K562 (cell line): ENCODE measurements around the gene TSPOAP1. TPM values are rescaled to one million over a fixed set of nuclear protein-coding genes. Genes with fewer than 3 reads are reported as not detected.

Experiments
- ARID1B ChIP-seq: fragments of 450-650 bp; IDR thresholded peaks from 2 replicates; pipeline ENCODE4 v1.6.1; 2016; ENCODE audit warnings: antibody characterized with exemption, mild to moderate bottlenecking, inconsistent platforms
- BCL6 ChIP-seq: fragments of 250-450 bp; sonication (Bioruptor Pico); IDR thresholded peaks from 2 replicates; pipeline ENCODE4 v1.4.0; 2020
- CBX2 ChIP-seq: fragments of 200-600 bp; sonication (generic); IDR thresholded peaks from one replicate; pipeline ENCODE4 v1.6.1; 2012; ENCODE audit warnings: mild to moderate bottlenecking, low read length, inconsistent platforms; ENCODE audit not compliant: insufficient read depth, poor library complexity, severe bottlenecking
- CREB1 ChIP-seq, 2 experiments: sonication (generic) in 1 of 2; formaldehyde crosslinking in 1 of 2; IDR thresholded peaks; 2 replicates each; pipeline versions ENCODE4 v1.6.1 to v1.8.0; 2012 to 2022; ENCODE audit warnings: inconsistent platforms in 1 of 2, mild to moderate bottlenecking in 1 of 2, missing genetic modification reagents in 1 of 2, moderate library complexity in 1 of 2
- CXXC5 ChIP-seq: fragments of 250-450 bp; sonication (Bioruptor Pico); IDR thresholded peaks from 2 replicates; pipeline ENCODE4 v1.8.0; 2022; ENCODE audit warnings: inconsistent platforms, mild to moderate bottlenecking, moderate library complexity
- GATA2 ChIP-seq: sonication (generic); formaldehyde crosslinking; IDR thresholded peaks from 2 replicates; pipeline ENCODE4 v1.4.0; 2020; ENCODE audit warnings: mild to moderate bottlenecking, missing genetic modification reagents
- HDAC2 ChIP-seq: fragments of 450-650 bp; IDR thresholded peaks from 2 replicates; pipeline ENCODE4 v1.6.1; 2016; ENCODE audit warnings: mild to moderate bottlenecking
- HDAC3 ChIP-seq: fragments of 450-650 bp; IDR thresholded peaks from 2 replicates; pipeline ENCODE4 v1.6.1; 2018; ENCODE audit warnings: borderline replicate concordance, mild to moderate bottlenecking, moderate library complexity; ENCODE audit not compliant: partially characterized antibody
- HDAC6 ChIP-seq: IDR thresholded peaks from 2 replicates; pipeline ENCODE4 v1.6.1; 2012; ENCODE audit warnings: low read depth, mild to moderate bottlenecking, control low read depth, inconsistent platforms, low read length, moderate library complexity
- HDGF ChIP-seq: fragments of 450-650 bp; IDR thresholded peaks from 2 replicates; pipeline ENCODE4 v1.6.1; 2016
- KLF1 ChIP-seq: fragments of 450-650 bp; IDR thresholded peaks from 2 replicates; pipeline ENCODE4 v1.6.1; 2016; ENCODE audit warnings: missing genetic modification characterization, missing compliant biosample characterization
- NR2F6 ChIP-seq: fragments of 450-650 bp; formaldehyde crosslinking; IDR thresholded peaks from 2 replicates; pipeline ENCODE4 v1.4.0; 2020; ENCODE audit warnings: mild to moderate bottlenecking
- RFX5 ChIP-seq: IDR thresholded peaks from 2 replicates; pipeline ENCODE4 v1.6.1; 2011; ENCODE audit warnings: low read depth, mild to moderate bottlenecking, improper control_type of control experiment, low read length
- SMAD1 ChIP-seq: fragments of 150-350 bp; IDR thresholded peaks from 2 replicates; pipeline ENCODE4 v1.6.1; 2014; ENCODE audit warnings: low read length, low read depth; ENCODE audit not compliant: partially characterized antibody
- TRIM28 ChIP-seq: fragments of 450-650 bp; IDR thresholded peaks from 2 replicates; pipeline ENCODE4 v1.6.1; 2017
- ZC3H4 ChIP-seq: sonication (generic); formaldehyde crosslinking; IDR thresholded peaks from 2 replicates; pipeline ENCODE4 v1.9.0; 2021; ENCODE audit warnings: missing genetic modification reagents, borderline replicate concordance
- ZNF133 ChIP-seq: fragments of 250-450 bp; sonication (Bioruptor Pico); IDR thresholded peaks from 2 replicates; pipeline ENCODE4 v1.4.0; 2020; ENCODE audit warnings: mild to moderate bottlenecking
- ZNF197 ChIP-seq: fragments of 200-800 bp; sonication (Bioruptor generic); IDR thresholded peaks from 2 replicates; pipeline ENCODE4 v1.6.1; 2016; ENCODE audit warnings: low read depth, missing genetic modification characterization, missing compliant biosample characterization
- ZNF764 ChIP-seq: fragments of 250-450 bp; sonication (Bioruptor Pico); IDR thresholded peaks from 2 replicates; pipeline ENCODE4 v1.4.0; 2020; ENCODE audit warnings: low read depth, mild to moderate bottlenecking, moderate library complexity
- polyA plus RNA-seq, 8 experiments: library from polyadenylated mRNA; depleted of rRNA in 4 of 8; stranded (reverse) in 5 of 8; unstranded in 3 of 8; fragments of >200 nt; fragmentation: Nextera tagmentation in 2 of 8; fragmentation: Illumina TruSeq in 1 of 8; extraction: Ambion mirVana in 2 of 8; extraction: Trizol in 1 of 8; gene quantifications; 2 replicates each; pipeline versions ENCODE4 v1.2.1 to v1.2.3, GENCODE V29; 2011 to 2014; ENCODE audit warnings: inconsistent platforms in 1 of 8, missing spikeins in 1 of 8
- total RNA-seq, 7 experiments: library from RNA; depleted of rRNA in 6 of 7; stranded (reverse); fragments of >200 nt in 6 of 7; fragmentation: Illumina TruSeq in 2 of 7; extraction: Trizol in 2 of 7; gene quantifications; 2 replicates each; pipeline versions ENCODE4 v1.2.1 to v1.2.3, GENCODE V29; 2011 to 2021; ENCODE audit warnings: low replicate concordance in 1 of 7
- TF ChIP-seq, protein P1 (sequence below): conservative IDR thresholded peaks from 2 replicates; pipeline ENCODE4 v1.6.1; 2011; ENCODE audit warnings: low read depth, mild to moderate bottlenecking, low read length; ENCODE audit not compliant: control insufficient read depth
- TF ChIP-seq, protein P2 (sequence below): fragments of 250-450 bp; sonication (Bioruptor Pico); IDR thresholded peaks from 2 replicates; pipeline ENCODE4 v1.5.0; 2022; ENCODE audit warnings: mild to moderate bottlenecking
- TF ChIP-seq, protein P3 (sequence below), 2 experiments: fragments of 450-650 bp in 1 of 2; IDR thresholded peaks; 2 replicates each; pipeline ENCODE4 v1.6.1; 2011 to 2017; ENCODE audit warnings: low read depth in 2 of 2, antibody characterized with exemption in 1 of 2, borderline replicate concordance in 1 of 2, low read length in 1 of 2, mild to moderate bottlenecking in 1 of 2, mixed read lengths in 1 of 2; ENCODE audit not compliant: control insufficient read depth in 1 of 2

Gene TSPOAP1
- total and polyA plus RNA-seq, 9 of the 15 experiments (the other 6 are each of a cell fraction or from before 2014, with no cell fraction given): 0.87 to 3.9 (median 1.8) TPM; not detected in 2

DNA sequence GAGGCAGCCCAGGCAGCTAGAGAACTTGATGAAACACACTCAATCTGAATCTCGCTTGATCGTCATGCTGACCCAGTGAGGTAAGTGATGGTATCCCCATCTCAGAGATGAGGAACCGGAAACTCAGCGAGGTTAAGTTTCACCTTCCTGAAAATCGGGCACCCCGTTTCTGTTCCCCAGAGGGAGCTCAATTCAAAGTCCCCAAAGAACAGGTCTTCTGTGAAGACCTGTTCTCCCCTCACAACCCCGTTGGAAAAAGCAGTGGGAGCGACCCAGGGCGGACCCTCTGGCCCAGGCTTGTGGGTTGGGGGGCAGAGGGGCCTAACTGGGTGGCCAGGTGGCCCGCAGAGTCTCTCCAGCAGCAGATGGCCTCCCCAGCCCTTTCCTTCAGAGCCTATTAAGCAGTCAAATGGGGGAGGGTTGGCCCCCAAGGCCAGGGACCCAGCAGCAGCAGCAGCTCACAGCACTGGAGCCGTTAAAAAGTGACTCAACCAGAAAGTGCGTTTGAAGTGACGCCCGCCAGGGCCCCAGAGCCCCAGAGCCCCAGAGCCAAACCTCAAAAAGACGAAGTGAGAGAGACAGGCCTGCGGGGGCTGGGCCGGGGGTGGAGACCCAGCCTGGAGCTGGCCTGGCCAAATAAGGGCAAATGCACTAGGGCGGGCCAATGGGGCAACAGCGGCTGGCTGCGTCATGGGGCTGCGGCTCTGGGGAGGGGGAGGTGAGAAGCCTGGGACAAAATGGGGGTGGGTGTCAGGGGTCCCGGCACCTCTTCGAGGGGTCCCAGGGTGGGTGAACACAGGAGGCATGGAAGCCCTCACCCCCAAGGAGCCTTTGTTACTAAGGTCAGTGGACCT, 9.2 kb upstream of the TSPOAP1 start (continued):
- TF ChIP-seq, protein P1, sequence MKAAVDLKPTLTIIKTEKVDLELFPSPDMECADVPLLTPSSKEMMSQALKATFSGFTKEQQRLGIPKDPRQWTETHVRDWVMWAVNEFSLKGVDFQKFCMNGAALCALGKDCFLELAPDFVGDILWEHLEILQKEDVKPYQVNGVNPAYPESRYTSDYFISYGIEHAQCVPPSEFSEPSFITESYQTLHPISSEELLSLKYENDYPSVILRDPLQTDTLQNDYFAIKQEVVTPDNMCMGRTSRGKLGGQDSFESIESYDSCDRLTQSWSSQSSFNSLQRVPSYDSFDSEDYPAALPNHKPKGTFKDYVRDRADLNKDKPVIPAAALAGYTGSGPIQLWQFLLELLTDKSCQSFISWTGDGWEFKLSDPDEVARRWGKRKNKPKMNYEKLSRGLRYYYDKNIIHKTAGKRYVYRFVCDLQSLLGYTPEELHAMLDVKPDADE: 0 out of 2 replicates have a peak, but pooled peaks have one; percentile 20
- TF ChIP-seq HDAC3 (peak; percentile 48), ZC3H4 (no peak), HDAC6 (no peak), HDAC2 (no peak), ARID1B (peak; percentile 67), CBX2 (no peak), TRIM28 (no peak), CXXC5 (CRISPR knock-in tag) (peak; percentile 89), CREB1 (IDR thresholded peaks at IDR 0.05) (peak; percentile 78), CREB1 (CRISPR knock-in tag; IDR thresholded peaks at IDR 0.05) (peak; percentile 26), GATA2 (CRISPR knock-in tag) (no peak), ZNF764 (CRISPR knock-in tag) (no peak), BCL6 (CRISPR knock-in tag) (no peak), SMAD1 (peak; percentile 75), ZNF197 (CRISPR knock-in tag) (peak; percentile 91), NR2F6 (CRISPR knock-in tag) (no peak), HDGF (peak; percentile 15; the same call in 1 of the 2 replicates), RFX5 (no peak), KLF1 (tag) (peak; percentile 72; the same call in 1 of the 2 replicates), ZNF133 (CRISPR knock-in tag) (no peak)
- TF ChIP-seq, protein P2, sequence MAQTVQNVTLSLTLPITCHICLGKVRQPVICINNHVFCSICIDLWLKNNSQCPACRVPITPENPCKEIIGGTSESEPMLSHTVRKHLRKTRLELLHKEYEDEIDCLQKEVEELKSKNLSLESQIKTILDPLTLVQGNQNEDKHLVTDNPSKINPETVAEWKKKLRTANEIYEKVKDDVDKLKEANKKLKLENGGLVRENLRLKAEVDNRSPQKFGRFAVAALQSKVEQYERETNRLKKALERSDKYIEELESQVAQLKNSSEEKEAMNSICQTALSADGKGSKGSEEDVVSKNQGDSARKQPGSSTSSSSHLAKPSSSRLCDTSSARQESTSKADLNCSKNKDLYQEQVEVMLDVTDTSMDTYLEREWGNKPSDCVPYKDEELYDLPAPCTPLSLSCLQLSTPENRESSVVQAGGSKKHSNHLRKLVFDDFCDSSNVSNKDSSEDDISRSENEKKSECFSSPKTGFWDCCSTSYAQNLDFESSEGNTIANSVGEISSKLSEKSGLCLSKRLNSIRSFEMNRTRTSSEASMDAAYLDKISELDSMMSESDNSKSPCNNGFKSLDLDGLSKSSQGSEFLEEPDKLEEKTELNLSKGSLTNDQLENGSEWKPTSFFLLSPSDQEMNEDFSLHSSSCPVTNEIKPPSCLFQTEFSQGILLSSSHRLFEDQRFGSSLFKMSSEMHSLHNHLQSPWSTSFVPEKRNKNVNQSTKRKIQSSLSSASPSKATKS (CRISPR knock-in tag): no peak
- TF ChIP-seq, protein P3, sequence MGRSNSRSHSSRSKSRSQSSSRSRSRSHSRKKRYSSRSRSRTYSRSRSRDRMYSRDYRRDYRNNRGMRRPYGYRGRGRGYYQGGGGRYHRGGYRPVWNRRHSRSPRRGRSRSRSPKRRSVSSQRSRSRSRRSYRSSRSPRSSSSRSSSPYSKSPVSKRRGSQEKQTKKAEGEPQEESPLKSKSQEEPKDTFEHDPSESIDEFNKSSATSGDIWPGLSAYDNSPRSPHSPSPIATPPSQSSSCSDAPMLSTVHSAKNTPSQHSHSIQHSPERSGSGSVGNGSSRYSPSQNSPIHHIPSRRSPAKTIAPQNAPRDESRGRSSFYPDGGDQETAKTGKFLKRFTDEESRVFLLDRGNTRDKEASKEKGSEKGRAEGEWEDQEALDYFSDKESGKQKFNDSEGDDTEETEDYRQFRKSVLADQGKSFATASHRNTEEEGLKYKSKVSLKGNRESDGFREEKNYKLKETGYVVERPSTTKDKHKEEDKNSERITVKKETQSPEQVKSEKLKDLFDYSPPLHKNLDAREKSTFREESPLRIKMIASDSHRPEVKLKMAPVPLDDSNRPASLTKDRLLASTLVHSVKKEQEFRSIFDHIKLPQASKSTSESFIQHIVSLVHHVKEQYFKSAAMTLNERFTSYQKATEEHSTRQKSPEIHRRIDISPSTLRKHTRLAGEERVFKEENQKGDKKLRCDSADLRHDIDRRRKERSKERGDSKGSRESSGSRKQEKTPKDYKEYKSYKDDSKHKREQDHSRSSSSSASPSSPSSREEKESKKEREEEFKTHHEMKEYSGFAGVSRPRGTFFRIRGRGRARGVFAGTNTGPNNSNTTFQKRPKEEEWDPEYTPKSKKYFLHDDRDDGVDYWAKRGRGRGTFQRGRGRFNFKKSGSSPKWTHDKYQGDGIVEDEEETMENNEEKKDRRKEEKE (IDR thresholded peaks at IDR 0.05; ENCODE audit: borderline replicate concordance in 1 of 2, control insufficient read depth in 1 of 2, low read depth in 2 of 2, low read length in 1 of 2): 0 out of 4 replicates have a peak, but pooled peaks of 1 of the 2 experiments have one; percentile 51
